Stimulated activated CD8-positive, alpha-beta memory T cell treated with anti-CD3 and anti-CD28 coated beads, Interleukin-12 subunit alpha, Interleukin-12 subunit beta, amount 100 ng/mL, for 1 hour (primary cell): ENCODE results near the gene PRKCZ.
A peak's percentile ranks its signal among the peaks of the same experiment; 100 is the strongest.
"Not testable (repeated sequence)": the region's sequence is repeated elsewhere in the genome, so short reads cannot be mapped to it uniquely, and the experiment has no call there.

Experiments
- DNase-seq: peaks from one replicate; pipeline ENCODE4 v3.0.0-alpha.2; 2020; ENCODE audit warnings: low read depth

Gene PRKCZ

GRCh38 chr1:2135441-2135841, 85.2 kb downstream of the PRKCZ start:
- DNase-seq, result no peak

DNA sequence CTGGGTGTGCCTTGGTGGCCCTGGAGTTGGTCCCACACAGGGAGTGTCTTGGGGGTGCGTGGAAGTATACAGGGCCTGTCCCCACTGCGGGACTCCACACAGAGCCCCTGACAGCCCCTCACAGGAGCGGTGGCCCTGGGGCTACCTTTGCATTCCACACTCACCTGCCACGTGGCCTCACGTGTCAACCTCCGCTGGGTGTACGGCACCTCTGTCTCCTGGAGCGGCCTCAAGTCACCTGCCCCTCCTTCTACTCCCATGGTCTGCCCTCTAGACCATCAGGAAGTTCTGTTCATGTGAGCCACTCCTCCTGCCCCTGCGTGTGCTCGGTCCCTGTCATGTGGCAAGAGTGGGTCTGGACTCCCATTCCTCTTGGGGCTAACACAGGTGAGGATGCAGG, 85.7 kb downstream of the PRKCZ start:
- no peak for DNase-seq

DNA sequence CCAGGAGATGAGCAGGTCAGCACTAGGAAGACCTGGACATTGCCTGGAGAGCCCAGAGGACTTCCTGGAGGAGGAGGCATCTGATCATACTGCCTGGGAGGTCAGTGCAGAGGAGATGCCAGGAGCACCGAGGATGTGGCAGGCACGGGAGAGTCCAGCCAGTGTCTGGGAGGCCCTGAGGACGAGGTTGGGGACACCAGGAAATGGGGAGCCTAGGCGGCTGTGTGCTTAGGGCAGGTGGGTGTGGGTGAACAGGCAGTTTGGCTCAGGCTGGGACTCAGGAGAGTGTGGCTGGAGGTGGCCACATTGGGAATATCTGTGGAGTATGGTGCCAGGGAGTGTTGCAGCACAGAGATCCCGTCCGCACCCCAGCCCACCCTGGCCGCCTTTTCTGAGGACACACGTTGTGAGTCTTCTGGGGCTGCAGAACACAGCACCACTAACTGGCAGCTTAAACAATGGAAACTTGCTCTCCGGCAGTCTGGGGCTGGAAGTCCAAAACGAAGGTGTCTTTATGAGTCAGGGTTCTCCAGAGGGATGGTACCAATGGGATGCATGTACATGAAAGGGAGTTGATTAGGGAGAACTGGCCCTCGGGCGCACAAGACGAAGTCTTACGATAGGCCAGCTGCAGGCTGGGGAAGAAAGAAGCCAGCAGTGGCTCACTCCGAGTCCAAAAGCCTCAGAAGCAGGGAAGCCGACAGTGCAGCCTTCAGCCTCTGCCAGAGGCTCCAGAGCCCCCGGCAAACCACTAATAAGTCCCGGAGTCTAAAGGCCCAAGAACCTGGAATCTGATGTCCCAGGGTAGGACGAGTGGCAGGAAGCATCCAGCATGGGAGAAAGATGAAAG, 86.4 kb downstream of the PRKCZ start:
- no peak for DNase-seq

DNA sequence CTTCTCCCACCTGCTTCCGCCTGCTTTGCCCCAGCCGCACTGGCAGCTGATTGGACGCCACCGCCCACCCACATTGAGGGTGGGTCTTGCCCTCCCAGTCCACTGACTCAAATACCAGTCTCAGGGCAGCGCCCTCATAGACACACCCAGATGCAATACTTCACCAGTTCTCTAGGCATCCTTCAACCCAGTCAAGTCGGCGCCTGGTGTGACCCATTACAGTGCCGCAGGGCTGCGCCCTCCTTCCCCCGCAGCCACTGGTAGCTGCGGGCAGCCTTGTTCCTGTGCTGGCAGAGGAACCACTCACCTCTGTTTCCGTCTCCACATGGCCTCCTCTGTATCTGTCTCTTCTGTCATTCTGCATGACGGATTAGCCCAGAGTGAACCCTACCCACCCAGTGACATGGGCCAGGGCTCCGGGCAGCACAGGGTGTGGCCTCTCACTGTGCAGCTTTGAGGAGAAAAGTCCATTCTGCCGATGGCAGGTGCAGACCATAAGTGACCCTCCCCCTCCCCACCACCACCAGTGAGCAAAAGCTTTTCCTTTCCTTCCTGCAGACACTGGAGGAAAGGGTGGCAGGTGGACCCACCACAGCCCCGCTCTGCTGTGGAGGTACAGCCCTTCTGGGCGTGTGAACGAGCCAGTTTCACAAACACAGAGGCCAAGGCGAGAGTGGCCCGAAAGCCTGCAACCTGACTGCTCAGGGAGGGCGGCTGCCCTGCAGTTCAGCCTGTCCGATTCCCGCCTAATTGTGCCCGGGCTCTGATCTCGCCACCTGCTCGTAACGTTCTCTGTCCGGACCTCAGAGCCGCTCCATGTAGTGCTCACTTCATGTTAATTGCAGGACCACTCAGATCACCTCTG, 87.3 kb downstream of the PRKCZ start:
- no peak for DNase-seq

DNA sequence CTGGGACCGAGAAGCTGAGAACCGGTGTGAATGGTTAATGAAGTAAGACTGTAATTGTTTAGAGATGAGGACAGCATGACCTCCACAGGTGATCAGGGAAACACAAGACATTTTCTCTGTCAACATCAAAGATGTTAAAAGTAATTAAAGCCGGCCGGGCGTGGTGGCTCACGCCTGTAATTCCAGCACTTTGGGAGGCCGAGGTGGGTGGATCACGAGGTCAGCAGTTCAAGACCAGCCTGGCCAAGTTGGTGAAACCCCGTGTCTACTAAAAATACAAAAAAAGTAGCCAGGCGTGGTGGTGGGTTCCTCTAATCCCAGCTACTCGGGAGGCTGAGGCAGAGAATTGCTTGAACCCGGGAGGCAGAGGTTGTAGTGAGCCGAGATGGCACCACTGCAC, 88.9 kb downstream of the PRKCZ start:
- DNase-seq, result not testable (repeated sequence)

DNA sequence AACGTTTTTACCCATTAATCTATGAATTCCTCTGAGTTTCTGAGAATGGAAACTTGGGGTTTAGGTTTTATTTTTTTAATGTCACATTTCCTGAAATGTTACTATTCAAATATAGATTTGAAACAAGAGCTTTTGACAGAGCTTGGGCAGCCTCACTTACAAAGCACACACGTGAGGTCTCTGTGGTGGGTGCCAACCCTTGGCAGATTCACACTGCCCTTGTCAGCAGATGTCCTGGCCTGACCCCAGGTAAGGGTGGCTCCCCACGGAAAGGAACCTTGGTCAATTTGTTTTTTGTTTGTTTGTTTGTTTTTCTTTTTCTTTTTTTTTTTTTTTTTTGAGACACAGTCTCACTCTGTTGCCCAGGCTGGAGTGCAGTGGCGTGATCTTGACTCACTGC, 90.8 kb downstream of the PRKCZ start:
- no peak for DNase-seq

GRCh38 chr1:2143814-2144500, 93.7 kb downstream of the PRKCZ start:
- no peak for DNase-seq

DNA sequence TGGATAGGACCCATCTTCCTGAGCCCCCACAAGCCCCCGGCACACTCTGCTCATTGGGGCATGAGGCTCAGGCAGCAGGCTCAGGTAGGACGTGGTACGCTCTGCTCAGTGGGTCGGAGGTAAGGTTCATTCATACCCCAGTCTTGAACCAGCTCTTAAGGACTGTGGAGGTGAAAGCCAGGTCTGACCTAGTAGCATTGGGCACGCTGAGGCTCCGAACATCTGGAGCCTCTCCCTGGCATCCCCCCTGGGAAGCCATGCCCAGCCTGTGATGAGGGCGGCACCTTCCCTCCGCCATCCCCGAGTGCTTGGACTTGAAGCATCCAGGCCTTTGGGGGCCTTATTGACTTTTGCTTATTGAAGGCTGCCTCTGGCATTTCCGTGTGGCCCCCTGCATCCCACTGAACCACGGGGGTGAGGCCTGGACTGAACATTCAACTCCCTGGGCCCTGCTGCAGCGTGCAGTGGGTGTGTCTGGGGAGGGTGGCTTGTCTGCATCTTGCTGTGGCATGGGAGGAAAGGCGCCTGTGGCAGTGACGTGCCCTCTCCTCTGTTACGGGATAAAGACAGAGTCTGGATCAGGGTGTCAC, 94.4 kb downstream of the PRKCZ start:
- no peak for DNase-seq

GRCh38 chr1:2145946-2146835, 96.0 kb downstream of the PRKCZ start:
- no peak for DNase-seq

GRCh38 chr1:2146836-2147517, 96.8 kb downstream of the PRKCZ start:
- no peak for DNase-seq

GRCh38 chr1:2147869-2148268, 97.7 kb downstream of the PRKCZ start:
- DNase-seq, result not testable (repeated sequence)

DNA sequence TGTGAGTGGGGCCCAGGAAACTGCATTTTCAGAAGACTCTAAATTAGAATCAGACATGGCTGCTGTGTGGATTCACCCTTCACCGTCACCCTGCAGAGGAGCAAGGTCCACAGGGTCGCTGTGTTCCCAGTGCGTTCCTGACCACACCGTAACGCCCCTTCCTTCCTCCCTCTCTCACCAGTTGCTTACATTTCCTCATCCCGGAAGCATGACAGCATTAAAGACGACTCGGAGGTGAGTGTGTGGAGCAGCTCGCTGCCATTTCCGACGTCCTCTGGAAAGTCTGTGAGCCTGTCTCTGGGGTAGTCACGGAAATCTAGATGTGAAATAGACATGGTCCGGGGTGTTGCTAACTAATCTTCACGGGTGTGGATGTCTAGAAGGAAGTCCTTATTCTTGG, 98.5 kb downstream of the PRKCZ start:
- peak; percentile 25 for DNase-seq

GRCh38 chr1:2150801-2151200, 100.6 kb downstream of the PRKCZ start:
- no peak for DNase-seq

DNA sequence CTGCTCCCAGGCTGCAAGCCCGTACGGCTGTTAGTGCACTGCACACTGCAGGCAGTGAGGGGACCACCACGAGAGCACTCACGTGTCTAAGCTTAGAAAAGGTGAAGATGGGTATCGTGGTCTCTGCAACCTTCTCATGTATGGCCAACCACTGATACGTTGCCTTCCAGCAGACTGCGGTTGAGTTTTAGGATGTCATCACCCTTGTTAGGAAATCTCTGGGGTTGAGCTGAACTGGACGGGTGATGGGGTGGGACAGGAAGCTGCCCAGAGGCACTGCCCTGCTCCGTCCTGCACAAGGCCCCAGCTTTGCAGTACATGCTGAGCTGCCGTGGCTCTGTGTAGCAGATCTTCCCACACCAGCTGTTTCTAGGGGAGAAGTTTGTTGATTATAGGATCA, 101.0 kb downstream of the PRKCZ start:
- DNase-seq, result no peak

DNA sequence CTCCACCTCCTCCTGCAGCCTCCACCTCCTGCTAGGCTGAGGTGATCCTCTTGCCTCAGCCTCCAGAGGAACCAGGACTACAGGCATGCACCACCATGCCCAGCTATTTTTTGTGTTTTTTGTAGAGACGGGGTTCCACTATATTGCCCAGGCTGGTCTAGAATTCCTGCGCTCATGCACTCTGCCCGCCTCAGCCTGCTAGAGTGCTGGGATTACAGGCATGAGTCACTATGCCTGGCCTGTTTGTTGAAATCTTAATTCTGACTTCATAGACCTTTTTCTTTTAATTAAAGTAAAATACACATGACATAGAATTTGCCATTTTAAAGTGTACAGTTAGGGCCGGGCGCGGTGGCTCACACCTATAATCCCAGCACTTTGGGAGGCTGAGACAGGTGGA, 101.7 kb downstream of the PRKCZ start:
- no peak for DNase-seq

DNA sequence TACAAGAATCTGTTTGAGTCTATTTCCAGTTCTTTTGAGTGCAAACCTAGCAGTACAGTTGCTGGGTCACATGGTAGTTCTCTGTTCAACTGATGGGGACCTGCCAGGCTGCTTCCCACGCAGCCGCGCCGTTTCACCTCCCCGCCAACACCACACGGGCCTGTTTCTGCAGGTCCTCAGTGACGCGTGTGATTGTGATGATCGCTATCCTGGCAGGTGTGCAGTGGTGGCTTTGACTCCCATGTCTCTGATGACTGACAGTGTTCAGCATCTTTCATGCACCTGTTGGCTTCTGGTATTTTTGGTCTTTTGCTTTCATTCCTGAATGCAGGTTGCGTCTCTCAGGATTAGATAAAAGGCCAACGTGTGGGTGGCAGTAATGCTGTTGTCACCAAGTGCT, 102.7 kb downstream of the PRKCZ start:
- no peak for DNase-seq

DNA sequence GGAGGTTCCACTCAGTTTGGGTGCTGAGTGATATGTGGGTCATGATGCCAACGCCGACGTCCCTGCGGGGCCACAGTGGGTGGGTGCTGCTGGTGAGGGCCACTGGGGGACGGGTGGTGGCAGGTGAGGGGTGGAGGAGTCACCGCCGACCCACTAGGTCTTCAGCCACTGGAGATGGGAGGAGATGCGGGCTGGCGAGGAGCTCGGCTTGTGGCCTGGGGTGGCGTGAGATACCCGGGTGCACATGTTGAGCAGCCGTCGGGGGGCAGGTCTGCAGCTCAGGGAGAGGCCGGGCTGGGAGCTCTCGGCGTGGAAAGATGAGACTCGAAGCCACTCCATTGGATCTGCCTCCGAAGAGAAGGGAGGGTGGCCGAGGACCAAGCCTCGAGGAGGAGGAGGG, 103.8 kb downstream of the PRKCZ start:
- no peak for DNase-seq

GRCh38 chr1:2155147-2155598, 105.0 kb downstream of the PRKCZ start:
- no peak for DNase-seq

- no peak for DNase-seq
These were observed 105.6 kb downstream of the PRKCZ start for GRCh38 chr1:2155788-2156187.

- no peak for DNase-seq
These were observed 106.7 kb downstream of the PRKCZ start for GRCh38 chr1:2156866-2157265.

- DNase-seq, result no peak
These were observed 107.6 kb downstream of the PRKCZ start for GRCh38 chr1:2157856-2158255.
